Activated CD8-positive, alpha-beta T cell treated with anti-CD3 and anti-CD28 coated beads, Interleukin-2, amount 10 ng/mL, durations not matched to agents 7 days and 5 days (primary cell): ENCODE data around the gene LRP1-AS. TPM values are rescaled to one million over a fixed set of nuclear protein-coding genes. Genes with fewer than 3 reads are reported as not detected.
"Not testable (repeated sequence)": the region's sequence is repeated elsewhere in the genome, so short reads cannot be mapped to it uniquely, and the experiment has no call there.

ENCODE experiments used
- ATAC-seq: fragments of 150-1000 bp; cut with Tn5 transposase; one replicate; pipeline ENCODE4 v1.10.0; 2021; ENCODE audit warnings: moderate library complexity
- CTCF ChIA-PET: fragments of 350-600 bp; sonication (Branson Sonifier 250); formaldehyde crosslinking; loops from one replicate; lab custom pipeline; 2021; ENCODE audit warnings: antibody characterized with exemption; lab: Charles Lee
- POLR2A ChIA-PET: fragments of 350-600 bp; sonication (Branson Sonifier 250); formaldehyde crosslinking; loops from one replicate; lab custom pipeline; 2021; ENCODE audit warnings: antibody characterized with exemption; lab: Charles Lee
- DNase-seq: peaks from one replicate; pipeline ENCODE4 v3.0.0-alpha.2; 2020
- H3K27ac Mint-ChIP-seq: one replicate; pipeline ENCODE4 v1.8.0; 2021; ENCODE audit warnings: mild to moderate bottlenecking, mixed read lengths
- H3K27me3 Mint-ChIP-seq: one replicate; pipeline ENCODE4 v1.8.0; 2021; ENCODE audit warnings: low read depth, mixed read lengths
- H3K36me3 Mint-ChIP-seq: one replicate; pipeline ENCODE4 v1.8.0; 2021; ENCODE audit warnings: low read depth, mixed read lengths
- H3K4me1 Mint-ChIP-seq: one replicate; pipeline ENCODE4 v1.8.0; 2021; ENCODE audit warnings: low read depth, mixed read lengths
- H3K4me3 Mint-ChIP-seq: one replicate; pipeline ENCODE4 v1.8.0; 2021; ENCODE audit warnings: mild to moderate bottlenecking, mixed read lengths
- H3K9me3 Mint-ChIP-seq: one replicate; pipeline ENCODE4 v1.8.0; 2022; ENCODE audit warnings: mixed read lengths; ENCODE audit not compliant: insufficient read depth
- total RNA-seq, 2 experiments: library from RNA; stranded (reverse); gene quantifications; one replicate each; pipeline ENCODE4 v1.2.3, GENCODE V29; 2021

LRP1-AS gene
- total RNA-seq, 2 experiments from 2014 or later = not detected

- Mint-ChIP-seq H3K27me3 (peaks cover 59% of the 10 kb centered on the region), H3K4me3 (peak within 1 kb of the TSS; percentile 74), H3K36me3 (no peaks in the 10 kb centered on the region), H3K4me1 (peaks cover 4% of the 10 kb centered on the region), H3K9me3 (peaks cover 5% of the 10 kb centered on the region), H3K27ac (no peak within 1 kb of the TSS)
- peak; percentile 71 for DNase-seq
- POLR2A ChIA-PET = interaction anchor here (0.6 to 1.9 kb wide), 6 partner anchors 11 to 403 kb away, joined by 3 to 10 read pairs (median 3); partner anchors contain the start of gene NACA
- ATAC-seq = peak; percentile 58
- CTCF ChIA-PET = interaction anchor here (0.8 to 12.3 kb wide), 8 partner anchors 10 to 119 kb away, joined by 3 to 178 read pairs (median 4); partner anchors contain the start of gene STAT6
Observed at GRCh38 chr12:57127726-57128518, 19.5 kb downstream of the LRP1-AS start, which contains the start of gene LRP1. Gene LRP1, plus strand, starts transcription at chr12:57128483. Its CDS starts 482 bp downstream, at chr12:57128965.

DNA sequence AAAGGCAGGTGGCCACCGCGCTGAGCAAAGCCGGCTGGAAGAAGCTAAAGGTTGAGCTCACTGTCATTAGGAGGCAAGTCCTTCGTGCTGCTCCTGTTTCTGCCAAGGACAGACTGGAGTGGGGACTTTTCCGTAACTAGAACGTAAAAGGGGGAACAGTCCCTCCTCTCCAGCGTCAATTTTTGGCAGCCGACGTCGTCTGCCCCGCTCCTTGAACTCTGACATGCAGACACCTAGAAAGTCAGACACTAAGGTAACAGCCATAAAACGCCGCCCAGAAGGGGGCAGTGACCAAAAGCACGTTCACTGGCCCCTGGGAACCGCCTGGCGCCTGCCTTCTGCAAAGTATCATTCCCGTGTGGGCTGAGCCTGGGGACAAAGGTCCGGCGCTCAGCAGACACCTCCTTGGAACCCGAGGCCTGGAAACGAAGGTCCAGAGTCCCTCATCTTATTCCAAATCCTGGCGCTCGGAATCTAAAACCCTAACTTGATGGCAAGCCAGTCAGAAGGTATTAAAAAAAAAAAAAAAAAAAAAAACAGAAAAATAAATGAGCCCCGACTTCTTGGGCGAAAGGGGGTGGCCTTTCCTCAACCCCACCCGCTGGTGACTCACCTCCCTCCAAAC lies 20.2 kb downstream of the LRP1-AS start:
- Mint-ChIP-seq H3K9me3 (peaks cover 8% of the 10 kb centered on the region), H3K27me3 (peaks cover 53% of the 10 kb centered on the region)
- CTCF ChIA-PET = interaction anchor here (1.1 to 12.3 kb wide), 7 partner anchors 16 to 119 kb away, joined by 3 to 178 read pairs (median 4); partner anchors contain the start of gene STAT6

DNA sequence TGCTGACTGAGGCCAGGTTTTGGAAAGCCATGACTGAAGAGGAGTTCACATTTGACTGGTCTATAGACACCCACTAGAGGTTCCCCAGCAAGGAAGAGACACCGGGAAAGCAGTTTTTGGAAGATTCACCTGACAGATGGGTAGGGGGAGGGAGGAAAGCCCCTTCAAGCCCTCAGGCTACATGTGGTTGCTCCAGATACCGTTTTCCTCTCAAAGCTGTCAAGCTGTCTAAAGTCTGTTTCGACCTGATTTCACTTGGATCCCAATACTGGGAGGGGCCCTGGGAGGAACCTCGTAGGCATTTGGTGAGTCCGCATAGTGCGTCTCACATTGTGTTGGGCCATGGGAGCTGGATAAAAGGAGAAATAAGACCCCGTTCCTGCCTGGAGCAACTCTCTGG lies 20.9 kb downstream of the LRP1-AS start:
- peaks cover 4% of the 10 kb centered on the region for H3K4me1 Mint-ChIP-seq
- peaks cover 49% of the 10 kb centered on the region for H3K27me3 Mint-ChIP-seq
- no peak overlapping the region for H3K27ac Mint-ChIP-seq
- DNase-seq (no peak), ATAC-seq (no peak)
- POLR2A ChIA-PET = no interaction called here
- H3K36me3 Mint-ChIP-seq = no peaks in the 10 kb centered on the region
- CTCF ChIA-PET = interaction anchor here (1.1 to 12.3 kb wide), 8 partner anchors 15 to 118 kb away, joined by 3 to 178 read pairs (median 10); partner anchors contain the start of gene STAT6
- peaks cover 8% of the 10 kb centered on the region for H3K9me3 Mint-ChIP-seq
- no peak overlapping the region for H3K4me3 Mint-ChIP-seq

More for the DNA sequence above, 20.2 kb downstream of the LRP1-AS start:
- POLR2A ChIA-PET = interaction anchor here (0.6 to 1.9 kb wide), 4 partner anchors 12 to 402 kb away, joined by 3 to 10 read pairs (median 3); partner anchors contain the start of gene NACA
- no peaks in the 10 kb centered on the region for H3K36me3 Mint-ChIP-seq
- H3K4me3 Mint-ChIP-seq = peak overlapping the region; percentile 53
- H3K4me1 Mint-ChIP-seq = peaks cover 4% of the 10 kb centered on the region
- H3K27ac Mint-ChIP-seq = no peak overlapping the region
- ATAC-seq (peak; percentile 41), DNase-seq (peak; percentile 62)

GRCh38 chr12:57126061-57126460 lies 21.4 kb downstream of the LRP1-AS start:
- Mint-ChIP-seq H3K36me3 (no peaks in the 10 kb centered on the region), H3K27ac (no peak overlapping the region), H3K4me3 (no peak overlapping the region), H3K27me3 (peaks cover 44% of the 10 kb centered on the region), H3K9me3 (peaks cover 8% of the 10 kb centered on the region), H3K4me1 (peaks cover 4% of the 10 kb centered on the region)
- ATAC-seq (no peak), DNase-seq (no peak)
- POLR2A ChIA-PET = interaction anchor here (1.0 kb wide), 1 partner anchor 14 kb away, joined by 3 read pairs; no protein-coding TSS in a partner anchor
- CTCF ChIA-PET = interaction anchor here (1.2 to 12.3 kb wide), 8 partner anchors 14 to 117 kb away, joined by 3 to 178 read pairs (median 16); partner anchors contain the start of gene STAT6

- peaks cover 29% of the 10 kb centered on the region for H3K27me3 Mint-ChIP-seq
- peaks cover 5% of the 10 kb centered on the region for H3K4me1 Mint-ChIP-seq
- DNase-seq = peak; percentile 85
- no peak overlapping the region for H3K27ac Mint-ChIP-seq
- H3K9me3 Mint-ChIP-seq = peaks cover 8% of the 10 kb centered on the region
- ChIA-PET CTCF (interaction anchor here (0.6 to 12.3 kb wide), 37 partner anchors 8 to 136 kb away, joined by 3 to 178 read pairs (median 4); partner anchors contain the start of genes NEMP1, SHMT2 and STAT6), POLR2A (interaction anchor here (1.2 kb wide), 1 partner anchor 12 kb away, joined by 9 read pairs; no protein-coding TSS in a partner anchor)
- no peak overlapping the region for H3K4me3 Mint-ChIP-seq
- ATAC-seq = peak; percentile 65
- no peaks in the 10 kb centered on the region for H3K36me3 Mint-ChIP-seq
Observed at GRCh38 chr12:57124261-57124877, 23.1 kb downstream of the LRP1-AS start.

DNA sequence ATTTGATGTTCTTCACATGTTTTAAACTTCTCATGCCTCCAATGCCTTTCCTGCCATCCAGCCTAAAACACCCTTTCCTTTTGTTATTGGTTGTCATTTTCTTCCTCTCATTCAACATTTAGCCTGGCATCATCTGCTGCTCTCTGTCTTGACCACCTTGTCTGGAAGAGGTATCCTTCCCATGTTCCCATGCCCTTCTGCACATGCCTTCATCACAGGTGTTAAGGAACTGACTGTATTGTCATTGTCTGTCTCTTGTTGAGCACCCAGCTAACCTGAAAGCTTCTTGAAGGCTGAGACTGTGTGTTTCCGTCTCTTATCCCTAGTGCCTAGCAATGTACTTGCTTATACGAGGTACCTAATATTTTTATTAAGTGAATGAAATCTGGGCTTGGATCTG lies 23.6 kb downstream of the LRP1-AS start:
- Mint-ChIP-seq H3K27me3 (peaks cover 29% of the 10 kb centered on the region), H3K4me1 (peaks cover 10% of the 10 kb centered on the region), H3K27ac (no peak overlapping the region), H3K9me3 (peaks cover 8% of the 10 kb centered on the region), H3K4me3 (no peak overlapping the region), H3K36me3 (no peaks in the 10 kb centered on the region)
- CTCF ChIA-PET = interaction anchor here (0.8 to 12.3 kb wide), 32 partner anchors 8 to 135 kb away, joined by 3 to 178 read pairs (median 4); partner anchors contain the start of genes NEMP1 and STAT6
- ATAC-seq (no peak), DNase-seq (no peak)
- POLR2A ChIA-PET = interaction anchor here (1.2 kb wide), 1 partner anchor 12 kb away, joined by 9 read pairs; no protein-coding TSS in a partner anchor

- not testable (repeated sequence) for H3K4me3 Mint-ChIP-seq, H3K36me3 Mint-ChIP-seq, H3K9me3 Mint-ChIP-seq, ATAC-seq, DNase-seq, H3K27ac Mint-ChIP-seq
- POLR2A ChIA-PET = interaction anchor here (1.4 kb wide), 1 partner anchor 10 kb away, joined by 3 read pairs; no protein-coding TSS in a partner anchor
- CTCF ChIA-PET = interaction anchor here (0.9 to 12.3 kb wide), 5 partner anchors 9 to 114 kb away, joined by 3 to 178 read pairs (median 83); partner anchors contain the start of gene STAT6
- H3K27me3 Mint-ChIP-seq = peaks cover 21% of the 10 kb centered on the region
- H3K4me1 Mint-ChIP-seq = peaks cover 10% of the 10 kb centered on the region
Observed at GRCh38 chr12:57120718-57121117, 26.7 kb downstream of the LRP1-AS start.

DNA sequence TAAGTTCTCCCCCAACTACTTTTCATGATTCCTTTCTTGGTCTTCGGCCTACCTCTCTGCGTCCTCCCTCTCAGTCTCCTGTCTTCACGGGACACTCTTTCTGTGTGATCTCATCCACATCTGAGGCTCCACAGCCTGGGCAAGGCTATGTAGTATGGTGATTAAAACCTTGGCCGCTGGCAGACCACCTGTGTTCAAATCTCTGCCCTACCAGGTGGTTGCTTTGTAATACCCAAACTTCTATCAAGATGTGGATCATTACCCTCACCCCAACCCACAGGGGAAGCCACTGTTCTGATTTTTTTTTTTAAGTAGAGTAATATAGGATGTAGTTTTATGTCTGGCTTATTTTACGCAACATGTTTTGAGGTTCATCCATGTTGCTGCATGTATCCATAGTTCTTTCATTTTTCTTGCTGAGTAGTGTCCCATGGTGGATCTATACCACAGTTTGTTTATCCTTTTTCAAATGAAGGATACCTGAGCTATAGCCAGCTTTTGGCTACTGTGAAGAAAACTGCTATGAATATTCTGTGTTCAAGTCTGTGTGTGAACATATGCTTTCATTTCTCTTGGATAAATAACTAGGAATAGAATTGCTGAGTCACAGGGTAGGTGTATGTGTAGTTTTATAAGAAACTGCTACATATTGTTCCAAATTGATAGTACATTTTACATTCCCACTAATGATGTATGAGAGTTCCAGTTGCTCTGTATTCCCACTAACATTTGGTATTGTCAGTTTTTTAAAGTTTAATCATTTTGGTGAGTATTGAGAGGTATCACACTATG lies 27.9 kb downstream of the LRP1-AS start:
- Mint-ChIP-seq H3K4me1 (peaks cover 10% of the 10 kb centered on the region), H3K4me3 (no peak overlapping the region), H3K36me3 (no peaks in the 10 kb centered on the region), H3K27me3 (peaks cover 14% of the 10 kb centered on the region), H3K9me3 (peaks cover 8% of the 10 kb centered on the region), H3K27ac (no peak overlapping the region)
- ChIA-PET CTCF (interaction anchor here (1.4 to 12.3 kb wide), 3 partner anchors 8 to 66 kb away, joined by 4 to 178 read pairs (median 83); partner anchors contain the start of gene STAT6), POLR2A (no interaction called here)
- ATAC-seq (no peak), DNase-seq (no peak)

- POLR2A ChIA-PET = no interaction called here
- no peaks in the 10 kb centered on the region for H3K36me3 Mint-ChIP-seq
- CTCF ChIA-PET = interaction anchor here (0.8 to 12.3 kb wide), 5 partner anchors 9 to 117 kb away, joined by 3 to 178 read pairs (median 3); partner anchors contain the start of gene LRP1
- no peak for ATAC-seq
- no peak overlapping the region for H3K4me3 Mint-ChIP-seq
- peaks cover 10% of the 10 kb centered on the region for H3K4me1 Mint-ChIP-seq
- H3K27ac Mint-ChIP-seq = no peak overlapping the region
- peaks cover 9% of the 10 kb centered on the region for H3K27me3 Mint-ChIP-seq
- DNase-seq = no peak
- H3K9me3 Mint-ChIP-seq = peaks cover 5% of the 10 kb centered on the region
Observed at GRCh38 chr12:57118711-57119271, 28.6 kb downstream of the LRP1-AS start.
